H1 (cell line): ENCODE data around the gene RALGAPA1.

ENCODE experiments used
- EP300 ChIP-seq, 2 experiments: IDR thresholded peaks; 1 replicate in 1 of 2; 2 replicates in 1 of 2; pipeline ENCODE4 v1.6.1; 2011 to 2012; ENCODE audit warnings: low read depth in 2 of 2, low read length in 2 of 2, mild to moderate bottlenecking in 2 of 2, borderline replicate concordance in 1 of 2, inconsistent platforms in 1 of 2, moderate library complexity in 1 of 2
- POLR2AphosphoS5 ChIP-seq: IDR thresholded peaks from 2 replicates; pipeline ENCODE4 v1.6.1; 2011; ENCODE audit warnings: low read depth, low read length

DNA sequence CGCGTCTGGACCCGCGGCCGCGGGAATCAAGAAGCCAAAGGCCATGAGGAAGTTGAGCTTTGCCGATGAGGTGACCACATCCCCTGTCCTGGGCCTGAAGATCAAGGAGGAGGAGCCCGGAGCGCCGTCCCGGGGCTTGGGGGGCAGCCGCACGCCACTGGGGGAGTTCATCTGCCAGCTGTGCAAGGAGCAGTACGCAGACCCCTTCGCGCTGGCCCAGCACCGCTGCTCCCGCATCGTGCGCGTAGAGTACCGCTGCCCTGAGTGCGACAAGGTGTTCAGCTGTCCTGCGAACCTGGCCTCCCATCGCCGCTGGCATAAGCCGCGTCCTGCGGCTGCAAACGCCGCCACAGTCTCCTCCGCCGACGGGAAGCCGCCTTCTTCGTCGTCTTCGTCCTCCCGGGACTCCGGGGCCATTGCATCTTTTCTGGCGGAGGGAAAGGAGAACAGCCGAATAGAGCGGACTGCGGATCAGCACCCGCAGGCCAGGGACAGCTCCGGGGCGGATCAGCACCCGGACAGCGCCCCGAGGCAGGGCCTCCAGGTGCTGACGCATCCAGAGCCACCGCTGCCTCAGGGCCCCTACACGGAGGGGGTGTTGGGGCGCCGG, 274.1 kb downstream of the RALGAPA1 start:
- no peak for TF ChIP-seq EP300 (IDR thresholded peaks at IDR 0.05; ENCODE audit: borderline replicate concordance in 1 of 2, low read depth in 2 of 2, low read length in 2 of 2)
- no peak for TF ChIP-seq POLR2AphosphoS5
